ENCODE measurements around the gene P4HA3.

The P4HA3 gene

GRCh38 chr11:74279256-74279655 lies 32.2 kb downstream of the P4HA3 start:
- no peak for TF ChIP-seq CTCF (IDR thresholded peaks at IDR 0.05; ENCODE audit: low read depth, low read length)
- no peak overlapping the region for H3K4me3 ChIP-seq (ENCODE audit: low read depth, low read length)

GRCh38 chr11:74278721-74279161 lies 32.7 kb downstream of the P4HA3 start:
- TF ChIP-seq CTCF (IDR thresholded peaks at IDR 0.05; ENCODE audit: low read depth, low read length) = no peak
- no peak overlapping the region for H3K4me3 ChIP-seq (ENCODE audit: low read depth, low read length)

GRCh38 chr11:74278103-74278502 lies 33.3 kb downstream of the P4HA3 start:
- TF ChIP-seq CTCF (IDR thresholded peaks at IDR 0.05; ENCODE audit: low read depth, low read length) = no peak
- no peak overlapping the region for H3K4me3 ChIP-seq (ENCODE audit: low read depth, low read length)

GRCh38 chr11:74276581-74276980 lies 34.9 kb downstream of the P4HA3 start:
- no peak for TF ChIP-seq CTCF (IDR thresholded peaks at IDR 0.05; ENCODE audit: low read depth, low read length)
- no peak overlapping the region for H3K4me3 ChIP-seq (ENCODE audit: low read depth, low read length)

GRCh38 chr11:74272276-74272675 lies 39.2 kb downstream of the P4HA3 start:
- H3K4me3 ChIP-seq (ENCODE audit: low read depth, low read length) = no peak overlapping the region
- TF ChIP-seq CTCF (IDR thresholded peaks at IDR 0.05; ENCODE audit: low read depth, low read length) = no peak

GRCh38 chr11:74269161-74269811 lies 42.2 kb downstream of the P4HA3 start:
- no peak for TF ChIP-seq CTCF (IDR thresholded peaks at IDR 0.05; ENCODE audit: low read depth, low read length)
- H3K4me3 ChIP-seq (ENCODE audit: low read depth, low read length) = no peak overlapping the region

- no peak overlapping the region for H3K4me3 ChIP-seq (ENCODE audit: low read depth, low read length)
- TF ChIP-seq CTCF (IDR thresholded peaks at IDR 0.05; ENCODE audit: low read depth, low read length) = no peak
Measured at GRCh38 chr11:74268456-74268855, 43.0 kb downstream of the P4HA3 start.
